Measurements from ENCODE around the gene DNMT1. TPM values are rescaled to one million over a fixed set of nuclear protein-coding genes. Genes with fewer than 3 reads are reported as not detected.

DNMT1 gene
- polyA plus RNA-seq, 12 donors, result 47.3 to 145 (median 82.2) TPM; not detected in 1

DNA sequence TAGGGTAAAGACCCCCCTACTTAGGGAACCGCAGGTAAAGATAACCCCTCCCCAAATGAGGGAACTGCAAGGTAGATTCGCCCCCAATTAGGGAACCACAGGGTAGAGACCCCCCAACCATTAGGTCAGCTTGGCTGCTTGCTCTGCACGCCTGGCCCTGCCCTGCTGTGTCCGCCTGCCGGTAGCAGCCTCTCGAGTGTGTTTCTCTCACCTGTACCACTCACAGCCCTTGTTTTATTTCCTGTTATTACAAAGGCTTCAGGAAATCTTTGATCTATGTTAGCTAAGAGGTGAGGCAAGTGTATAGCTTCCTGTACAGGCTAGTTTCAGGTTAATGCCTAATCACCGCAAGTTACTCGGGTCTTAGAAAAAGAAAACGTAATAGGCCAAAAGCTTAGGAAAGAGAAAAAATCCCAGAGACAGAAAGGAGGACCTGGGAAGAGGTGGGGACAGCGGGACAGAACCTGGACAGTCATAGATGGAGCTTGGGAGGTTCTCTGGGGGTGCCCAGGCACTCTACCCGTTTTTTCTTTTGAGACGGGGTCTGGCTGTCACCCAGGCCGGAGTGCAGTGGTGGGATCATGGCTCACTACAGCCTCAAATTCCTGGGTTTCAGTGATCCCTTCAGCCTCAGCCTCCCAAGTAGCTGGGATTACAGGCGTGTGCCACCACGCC, 51.9 kb downstream of the DNMT1 start:
- no peak for DNase-seq

DNA sequence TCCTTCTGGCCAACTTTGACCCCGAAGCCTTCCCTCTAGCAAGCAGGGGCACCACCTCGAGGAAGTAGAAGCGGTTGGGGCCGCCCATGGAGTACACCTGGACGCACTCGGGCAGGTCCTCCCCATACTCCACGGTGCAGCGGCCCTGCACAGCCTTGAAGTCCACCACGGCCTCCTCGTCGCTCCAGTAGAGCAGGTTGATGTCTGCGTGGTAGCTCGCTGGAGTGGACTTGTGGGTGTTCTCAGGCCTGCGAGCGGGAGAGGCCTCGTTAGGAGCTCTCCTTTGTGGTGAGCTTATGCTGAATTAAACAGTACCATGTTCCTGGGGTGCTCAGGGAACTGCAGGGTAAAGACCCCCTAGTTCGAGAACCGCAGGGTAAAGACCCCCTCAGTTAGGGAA, 52.8 kb downstream of the DNMT1 start:
- DNase-seq, result no peak

DNA sequence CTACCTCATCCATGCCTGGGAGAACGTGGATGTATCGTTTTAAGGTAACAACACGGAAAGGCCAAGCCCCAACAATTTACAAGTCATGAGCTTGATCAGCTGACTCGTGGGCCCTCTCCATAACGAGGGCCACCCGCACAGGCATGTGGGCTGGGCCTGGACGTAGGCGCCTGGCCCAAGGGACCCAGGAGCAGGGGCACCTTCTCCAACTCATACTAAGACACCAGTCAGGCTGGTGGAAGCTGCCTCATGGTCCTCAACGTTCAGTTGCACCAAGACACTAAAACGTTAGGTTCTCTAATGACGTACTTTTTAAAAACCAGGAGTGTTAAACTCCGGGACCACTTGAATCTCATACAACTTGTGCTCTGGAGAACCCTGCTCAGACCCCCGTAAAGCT, 53.3 kb downstream of the DNMT1 start:
- no peak for DNase-seq

DNA sequence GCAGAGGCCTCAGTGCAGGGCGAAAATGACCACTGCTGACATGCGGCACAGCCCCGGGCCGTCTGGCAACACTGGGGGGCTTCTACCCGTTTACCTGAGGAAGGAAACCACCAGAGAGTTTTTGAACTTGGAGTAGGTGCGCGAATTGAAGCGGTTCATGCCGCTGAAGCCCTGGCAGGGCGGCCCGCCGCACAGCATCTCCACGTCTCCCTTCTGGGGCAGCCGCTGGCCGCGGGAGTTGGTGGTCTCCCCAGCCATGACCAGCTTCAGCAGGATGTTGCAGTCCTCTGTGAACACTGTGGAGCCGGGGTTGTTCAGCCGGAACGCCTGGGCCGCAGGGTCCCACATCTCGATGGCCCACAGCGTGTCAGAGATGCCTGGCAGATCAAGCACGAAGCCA, 54.8 kb downstream of the DNMT1 start:
- no peak for DNase-seq

DNA sequence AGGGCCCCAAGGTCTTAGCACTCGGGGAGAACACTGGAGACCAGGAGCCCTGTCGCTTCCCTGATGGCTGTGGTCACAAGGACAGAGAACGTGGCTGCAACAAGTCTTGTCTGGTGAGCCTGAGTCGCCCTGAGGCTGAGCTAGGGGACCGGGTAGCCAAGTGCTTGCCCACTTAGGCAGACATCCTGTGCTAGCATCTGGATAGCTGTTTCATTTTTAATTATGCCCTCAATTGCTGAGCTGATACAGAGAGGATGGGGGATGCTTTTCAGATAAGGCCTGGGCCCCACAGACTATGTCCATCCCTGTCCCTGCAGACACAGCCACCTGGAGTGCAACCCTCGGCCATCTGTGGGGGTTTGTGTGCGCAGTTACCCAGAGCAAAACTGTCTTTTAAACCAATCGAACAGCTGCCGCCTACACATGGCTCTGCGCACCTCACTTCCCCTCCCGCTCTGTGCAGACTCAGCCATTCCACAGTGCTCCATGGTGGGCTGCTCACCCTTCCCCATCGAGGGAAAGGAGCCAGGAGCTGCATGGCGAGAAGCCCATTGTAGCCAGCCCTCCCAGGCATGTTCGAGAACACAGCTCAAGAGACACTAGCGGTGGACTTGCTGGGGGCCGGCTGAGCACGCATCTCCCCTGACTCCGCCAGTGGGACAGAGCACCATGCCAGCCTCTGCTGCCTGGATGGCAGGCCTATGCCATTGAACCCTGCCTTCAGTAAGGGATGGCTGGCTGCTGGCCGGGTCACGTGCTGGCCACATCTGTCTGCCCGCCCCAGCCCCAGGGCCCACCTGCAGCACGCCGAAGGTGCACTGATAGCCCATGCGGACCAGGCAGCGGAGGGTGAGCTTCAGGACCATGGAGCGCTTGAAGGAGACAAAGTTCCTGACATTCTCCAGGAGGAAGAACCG, 55.6 kb downstream of the DNMT1 start:
- DNase-seq, result no peak

DNA sequence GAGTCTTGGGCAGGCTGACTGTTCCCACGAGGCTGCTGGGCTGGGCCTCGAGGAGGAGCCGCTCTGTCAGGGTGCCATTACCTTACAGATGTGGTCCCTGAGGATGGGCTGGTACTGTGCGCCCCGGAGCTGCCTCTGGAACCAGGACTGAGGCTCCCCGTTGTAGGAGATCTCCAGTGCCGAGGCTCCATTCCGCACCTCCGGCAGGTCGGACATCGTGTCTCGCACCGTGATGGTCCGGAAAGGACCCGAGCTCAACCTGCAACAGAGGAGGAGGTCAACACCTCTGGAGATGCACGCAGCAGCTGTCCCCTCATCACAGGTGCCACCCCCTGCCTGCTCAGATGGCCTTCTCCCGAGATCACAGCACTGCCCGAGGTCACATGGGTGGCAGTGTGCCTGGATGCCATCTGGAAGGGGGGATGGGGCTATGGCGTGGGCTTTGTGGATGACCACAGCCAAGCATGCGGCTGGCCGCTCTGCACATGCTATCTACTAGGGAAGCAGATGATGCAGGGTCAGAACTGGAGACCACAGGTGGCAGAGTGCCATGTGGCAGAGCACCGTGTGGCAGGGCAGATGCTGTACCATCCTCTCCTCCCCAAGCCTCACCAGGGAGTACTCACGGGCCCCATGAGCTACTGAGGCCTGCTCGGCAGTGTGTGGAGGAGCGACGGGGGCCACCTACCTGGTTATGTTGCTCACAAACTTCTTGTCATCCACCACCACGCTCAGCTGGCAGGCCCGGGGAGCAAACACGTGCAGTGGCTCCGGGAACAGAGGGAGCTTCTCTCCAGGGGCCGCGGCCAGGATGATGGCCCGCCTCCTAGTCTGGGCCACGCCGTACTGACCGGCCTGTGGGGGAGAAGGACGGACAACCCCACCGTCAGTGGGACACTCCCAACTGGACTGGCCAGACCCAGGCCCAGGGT, 56.7 kb downstream of the DNMT1 start:
- no peak for DNase-seq

DNA sequence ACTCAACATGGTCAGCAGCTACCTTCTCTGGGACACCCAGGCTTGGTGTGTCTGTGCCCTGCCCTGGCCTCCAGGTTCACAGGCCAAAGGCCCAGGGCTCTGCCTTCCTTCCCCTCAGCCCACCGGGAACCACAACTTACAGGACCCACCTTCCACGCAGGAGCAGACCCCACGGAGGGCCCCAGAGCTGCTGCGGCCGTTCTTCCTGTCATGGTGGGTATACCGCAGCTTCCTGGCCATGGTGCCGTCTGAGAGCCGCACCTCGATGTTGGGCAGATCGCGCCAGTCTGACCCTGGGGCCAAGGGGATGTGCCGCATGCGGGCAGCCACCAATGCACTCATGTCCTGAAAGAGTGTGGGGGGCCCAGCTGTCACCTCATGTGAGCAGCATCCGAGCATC, 57.8 kb downstream of the DNMT1 start:
- DNase-seq, result no peak

DNA sequence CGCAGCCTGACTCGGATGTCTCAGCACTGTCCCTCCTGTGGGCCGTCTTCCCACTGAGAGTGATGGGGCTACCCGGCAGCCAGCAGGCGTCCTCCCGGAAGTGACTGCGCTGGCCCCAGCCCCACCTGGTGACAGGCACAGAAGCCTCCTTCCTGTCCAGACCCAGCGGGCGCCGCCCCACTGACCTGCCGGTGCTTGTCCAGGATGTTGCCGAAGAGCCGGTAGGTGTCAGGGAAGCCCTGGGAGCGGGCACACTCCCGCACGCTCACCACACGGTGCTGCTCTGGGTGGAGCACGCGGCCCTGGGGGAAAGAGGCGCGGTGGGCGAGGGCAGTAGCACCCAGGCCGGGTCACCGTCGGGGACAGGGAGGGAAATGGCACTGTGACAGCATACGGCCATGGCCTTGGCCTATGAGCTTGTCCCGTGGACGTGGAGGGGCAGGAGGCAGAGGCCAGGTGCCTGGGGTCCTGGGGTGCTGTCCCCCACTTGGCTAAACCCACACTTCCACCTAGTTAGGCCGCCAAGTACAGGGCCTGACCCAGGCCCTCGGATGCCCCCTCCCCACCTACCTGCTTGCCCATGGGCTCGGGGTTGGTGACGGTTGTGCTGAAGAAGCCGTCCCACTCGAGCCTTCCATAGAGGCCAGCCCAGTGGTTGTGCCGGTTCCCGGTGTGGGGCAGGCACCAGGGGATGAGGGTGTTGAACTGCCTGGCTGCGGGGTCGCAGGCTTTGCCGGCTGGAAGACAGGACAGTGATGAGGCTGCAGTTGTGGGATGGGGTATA, 59.0 kb downstream of the DNMT1 start:
- DNase-seq, result no peak

DNA sequence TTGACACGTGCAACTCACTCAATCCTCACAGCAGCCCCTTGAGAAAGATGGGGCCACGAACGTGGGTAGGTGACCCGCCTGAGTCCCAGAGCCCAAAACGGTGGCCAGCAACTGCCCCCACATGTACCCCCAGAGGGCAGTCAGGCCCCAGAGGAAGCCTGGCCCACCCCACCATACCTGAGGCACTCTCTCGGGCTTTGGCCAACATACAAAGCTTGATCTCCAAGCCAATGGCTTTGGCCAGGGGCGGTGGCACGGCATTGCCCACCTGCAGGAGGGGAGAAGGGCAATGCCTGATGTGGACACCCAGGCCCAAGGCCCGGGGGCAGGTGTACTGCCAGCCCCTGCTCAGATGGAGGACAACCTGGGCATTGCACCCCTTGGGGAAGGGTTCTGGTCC, 60.7 kb downstream of the DNMT1 start:
- DNase-seq, result no peak

DNA sequence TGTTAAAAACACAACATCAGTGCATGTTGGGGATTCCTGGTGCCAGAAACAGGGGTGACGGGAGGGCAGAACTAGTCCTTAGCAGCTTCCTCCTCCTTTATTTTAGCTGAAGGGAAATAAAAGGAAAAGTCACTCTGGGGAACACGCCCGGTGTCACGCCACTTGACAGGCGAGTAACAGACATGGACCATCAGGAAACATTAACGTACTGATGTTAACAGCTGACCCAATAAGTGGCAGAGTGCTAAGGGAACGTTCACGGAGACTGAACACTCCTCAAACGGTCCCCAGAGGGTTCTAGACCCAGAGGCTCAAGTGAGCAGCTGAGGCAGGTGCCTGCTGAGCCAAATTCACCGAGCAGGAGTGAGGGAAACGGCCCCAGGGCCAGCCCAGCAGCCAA, 61.2 kb downstream of the DNMT1 start:
- DNase-seq, result no peak

DNA sequence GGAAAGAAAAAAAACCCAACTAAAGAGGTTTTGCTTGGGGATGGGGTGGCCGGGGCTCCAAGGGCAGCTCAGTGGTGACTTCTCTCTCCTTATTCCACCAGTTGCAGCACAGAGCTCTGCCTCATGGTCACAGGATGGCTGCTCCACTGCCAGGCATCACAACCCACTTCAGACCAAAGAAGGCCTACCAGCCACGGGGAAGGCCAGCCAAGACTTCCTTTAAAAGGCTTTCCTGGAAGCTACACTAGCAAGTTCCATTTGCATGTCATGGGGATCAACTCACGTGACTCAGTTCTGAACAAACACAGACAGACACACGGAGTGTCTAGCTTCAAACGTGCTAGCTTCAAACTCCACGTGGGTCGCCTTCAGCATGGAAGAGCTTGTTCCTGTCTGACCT, 61.8 kb downstream of the DNMT1 start:
- no peak for DNase-seq

DNA sequence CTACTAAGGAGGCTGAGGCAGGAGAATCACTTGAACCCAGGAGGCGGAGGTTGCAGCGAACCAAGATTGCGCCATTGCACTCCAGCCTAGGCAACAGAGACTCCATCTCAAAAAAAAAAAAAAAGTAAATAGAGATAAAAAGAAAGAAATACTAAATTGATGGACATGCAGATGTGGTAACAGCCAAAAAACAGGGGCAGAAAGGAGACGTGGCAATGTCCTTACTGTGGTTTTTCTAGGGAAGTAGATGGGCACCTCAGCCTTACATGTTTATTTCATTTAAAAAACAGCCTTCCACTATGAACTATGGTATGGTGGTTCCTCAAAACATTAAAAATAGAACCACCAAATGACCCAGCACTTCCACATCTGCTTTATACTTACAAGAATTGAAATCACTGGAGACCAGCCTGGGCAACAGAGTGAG, 68.5 kb downstream of the DNMT1 start:
- DNase-seq, result no peak

DNA sequence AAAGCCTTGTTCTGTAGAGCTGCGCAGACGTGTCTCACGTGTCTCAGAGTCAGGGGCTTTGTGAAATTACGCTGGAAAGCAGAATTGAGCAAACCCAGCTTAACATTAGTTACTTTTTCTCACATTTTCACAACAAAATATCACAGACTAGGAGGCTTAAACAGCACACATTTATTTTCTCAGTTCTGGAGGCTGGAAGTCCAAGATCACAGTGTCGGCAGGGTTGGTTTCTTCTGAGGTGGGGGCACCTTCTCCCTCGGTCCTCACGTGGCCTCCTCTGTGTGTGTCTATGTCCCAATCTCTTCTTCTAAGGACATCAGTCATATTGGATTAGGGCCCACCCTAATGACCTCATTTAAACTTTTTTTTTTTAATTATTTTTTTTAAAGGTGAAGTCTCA, 70.3 kb downstream of the DNMT1 start:
- no peak for DNase-seq

DNA sequence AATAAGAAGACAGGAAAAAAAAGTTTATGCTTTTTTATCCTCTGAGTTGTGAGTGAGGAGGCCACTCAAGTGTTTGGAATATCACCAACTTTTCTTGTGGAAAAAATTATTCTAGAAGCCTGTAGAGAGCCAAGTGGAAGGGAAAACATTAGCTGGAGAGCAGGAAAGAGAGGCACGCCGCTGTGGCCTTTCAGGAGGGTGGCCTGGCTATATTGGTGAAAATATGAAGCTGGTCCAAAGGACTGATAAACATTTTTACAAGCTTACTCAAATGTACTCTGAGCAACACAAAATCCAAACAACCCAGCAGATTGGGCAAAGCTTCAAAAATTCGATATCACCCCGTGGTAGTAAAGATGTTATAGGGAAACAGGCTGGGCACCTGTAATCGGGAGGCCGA, 72.7 kb downstream of the DNMT1 start:
- DNase-seq, result peak; percentile 68

DNA sequence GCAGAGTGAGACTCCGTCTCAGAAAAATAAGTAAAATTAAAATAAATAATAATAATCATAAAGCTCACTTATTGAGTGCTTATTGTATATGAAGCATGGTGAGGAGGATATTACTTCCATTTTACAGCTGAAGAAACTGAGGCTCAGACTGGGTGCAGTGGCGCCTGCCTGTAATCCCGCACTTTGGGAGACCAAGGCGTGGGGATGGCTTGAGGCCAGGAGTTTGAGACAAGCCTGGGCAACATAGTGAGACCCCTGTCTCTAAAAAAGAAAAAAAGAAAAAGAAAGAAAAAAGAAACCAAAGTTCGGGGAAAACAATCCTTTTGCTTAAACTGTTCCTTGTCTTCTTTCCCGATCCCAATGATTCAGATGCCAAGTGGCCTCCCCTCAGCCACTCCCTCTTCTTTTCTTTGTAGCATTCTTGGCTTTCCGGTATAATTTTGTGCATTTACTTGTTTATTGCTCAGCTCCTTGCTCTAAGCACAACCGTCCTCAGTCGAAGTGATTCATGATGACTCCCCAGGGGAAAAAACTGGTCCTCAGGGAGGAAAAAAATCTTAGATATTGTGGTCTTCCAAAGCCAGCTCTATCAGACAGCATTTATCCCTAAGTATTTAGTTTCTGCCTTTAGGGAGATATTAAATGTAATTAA, 74.1 kb downstream of the DNMT1 start:
- DNase-seq, result peak; percentile 64

DNA sequence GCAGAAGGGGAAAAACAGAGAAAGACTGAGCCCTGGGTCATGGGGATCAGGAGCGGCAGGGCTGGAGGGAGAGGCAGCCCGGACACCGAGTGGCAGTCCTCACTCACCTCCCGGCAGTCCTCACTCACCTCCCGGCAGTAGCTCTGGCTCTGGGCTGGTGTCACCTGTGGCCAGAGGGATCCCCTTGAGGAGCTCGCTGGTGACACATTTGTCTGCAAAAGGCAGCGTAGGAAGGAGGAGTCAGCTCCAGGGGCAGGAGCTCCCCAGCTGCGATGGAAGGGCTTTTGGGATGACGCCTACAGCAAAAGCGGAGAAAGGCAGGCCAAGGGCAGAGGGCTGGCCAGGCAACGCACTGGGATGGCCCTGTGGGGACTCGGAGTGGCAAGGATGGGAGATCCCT, 75.8 kb downstream of the DNMT1 start:
- DNase-seq, result no peak

DNA sequence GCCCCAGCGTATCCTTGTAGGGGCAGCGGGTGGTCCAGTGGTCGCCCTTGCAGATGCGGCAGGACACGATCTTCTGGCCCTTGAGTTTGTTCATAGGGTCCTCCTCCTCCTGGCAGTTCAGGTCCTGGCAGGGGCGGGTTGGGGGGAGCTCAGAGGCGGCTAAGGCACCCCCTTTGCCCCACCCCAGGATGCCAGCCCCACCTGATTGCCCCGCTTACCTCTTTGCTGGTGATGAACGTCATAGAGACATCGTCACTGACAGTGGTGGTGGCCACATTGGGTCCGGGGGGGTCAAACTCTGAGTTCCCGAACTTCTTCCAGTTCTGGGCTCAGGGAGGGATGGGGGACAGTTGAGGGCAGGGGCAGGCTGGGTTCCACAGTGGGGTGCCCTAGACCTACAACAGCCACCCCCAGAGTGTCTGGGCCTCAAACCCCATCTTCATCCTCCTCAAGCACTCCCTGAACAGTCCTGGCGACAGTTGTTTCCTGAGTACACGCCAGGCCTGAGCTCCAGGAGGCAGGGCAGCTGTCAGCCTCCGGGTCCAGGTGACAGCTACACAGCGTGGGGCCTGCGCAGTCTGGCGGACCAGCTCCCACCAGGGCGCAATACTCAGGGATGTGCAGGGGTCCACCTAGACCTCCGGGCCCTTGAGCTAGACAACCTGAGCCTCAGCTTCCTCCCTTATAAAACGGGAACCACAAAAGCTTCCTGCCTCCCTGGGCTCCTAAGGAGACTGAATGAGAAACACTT, 77.7 kb downstream of the DNMT1 start:
- DNase-seq, result no peak

DNA sequence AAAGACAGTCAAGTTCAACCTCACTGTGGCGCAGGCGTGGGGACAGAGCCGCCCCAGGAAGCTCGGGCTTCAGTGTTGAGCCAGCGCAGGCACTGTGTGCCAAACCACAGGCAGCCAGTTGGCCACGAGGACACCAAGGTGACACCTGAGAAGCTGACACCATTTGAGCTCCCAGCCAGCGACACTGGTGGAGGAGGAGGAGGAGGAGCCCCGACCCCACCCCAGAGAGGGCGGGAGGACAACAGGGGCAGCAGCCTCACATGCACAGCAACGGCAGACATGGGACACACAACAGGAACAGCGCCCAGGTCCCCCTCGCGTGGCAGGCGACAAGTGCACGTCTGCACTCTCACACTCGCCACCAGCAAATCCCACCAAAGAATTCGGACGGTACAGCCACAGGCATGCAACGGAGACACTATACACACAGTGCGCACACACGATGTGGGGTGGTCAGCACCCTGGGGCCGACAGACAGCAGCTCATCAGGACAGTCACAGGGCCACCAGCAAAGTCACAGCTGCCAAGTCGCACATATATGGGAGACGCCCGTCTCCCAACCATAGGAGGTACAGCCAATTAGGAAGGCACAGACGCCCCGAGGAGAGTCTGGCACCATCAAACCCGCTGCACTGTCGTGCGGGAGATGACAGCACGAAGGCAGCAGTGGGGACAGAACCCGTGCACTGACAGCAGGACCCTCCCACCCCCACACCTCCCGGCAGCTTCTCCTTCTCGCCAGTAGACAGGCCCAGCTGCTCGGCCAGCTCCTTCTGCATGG, 78.5 kb downstream of the DNMT1 start:
- no peak for DNase-seq

DNA sequence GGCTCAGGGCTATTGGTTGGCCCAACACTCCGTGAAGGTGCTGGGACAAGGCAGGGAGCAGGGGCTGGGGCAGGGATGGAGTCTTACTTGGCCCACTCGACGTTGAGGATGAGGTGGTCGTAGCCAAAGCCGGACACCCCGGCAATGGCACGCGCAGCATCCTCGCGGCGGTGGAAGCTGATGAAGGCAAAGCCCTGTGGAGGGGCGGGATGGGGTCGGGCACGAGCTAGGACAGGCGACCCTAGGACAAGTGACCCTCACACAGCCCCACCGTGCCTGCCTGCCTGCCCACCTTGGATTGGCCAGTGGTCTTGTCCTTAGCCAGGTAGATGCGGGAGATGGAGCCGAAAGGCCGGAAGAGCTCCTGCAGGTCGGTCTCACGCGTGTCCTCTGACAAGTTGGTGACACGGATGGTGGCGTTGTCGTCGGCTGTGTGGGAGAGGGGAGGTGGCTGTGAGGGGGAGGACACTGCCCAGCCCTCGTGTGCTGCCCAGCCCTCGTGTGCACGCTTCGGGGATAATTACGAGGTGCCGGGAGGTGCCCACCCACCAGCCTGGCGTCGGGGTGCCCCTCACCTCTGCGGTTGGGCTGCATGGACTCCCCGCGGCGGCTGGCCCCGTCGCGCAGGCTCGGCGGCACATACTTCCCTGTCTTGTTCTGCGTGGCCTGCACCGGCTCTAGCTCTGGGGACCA, 79.2 kb downstream of the DNMT1 start:
- no peak for DNase-seq
